NOMO-1 (cell line): ENCODE measurements around the gene SYAP1.
"Not testable (repeated sequence)": the region's sequence is repeated elsewhere in the genome, so short reads cannot be mapped to it uniquely, and the experiment has no call there.

Experiments used
- DNase-seq, 2 experiments: peaks; one replicate each; lab custom pipeline; 2025; ENCODE audit not compliant: unreplicated experiment in 2 of 2; lab: John Stamatoyannopoulos, UW

Gene SYAP1

DNA sequence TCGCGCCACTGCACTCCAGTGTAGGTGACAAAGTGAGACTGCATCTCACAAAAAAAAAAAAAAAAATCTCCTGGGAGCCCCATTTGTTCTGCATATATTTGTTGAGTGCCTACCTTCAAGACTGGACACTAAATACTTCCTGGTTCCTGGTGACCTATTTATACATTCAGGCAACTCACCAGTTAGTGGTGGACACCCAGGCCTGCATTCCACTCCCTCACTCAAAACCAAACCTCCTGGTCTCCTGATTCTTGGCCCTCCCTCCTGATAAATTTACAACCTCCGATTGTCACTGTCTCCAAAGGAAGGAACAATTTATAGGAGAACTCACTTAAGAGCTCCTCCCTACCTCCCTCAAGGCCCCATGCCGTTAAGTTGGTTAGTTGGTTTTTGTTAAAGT, 3.1 kb downstream of the SYAP1 start:
- no peak for DNase-seq

DNA sequence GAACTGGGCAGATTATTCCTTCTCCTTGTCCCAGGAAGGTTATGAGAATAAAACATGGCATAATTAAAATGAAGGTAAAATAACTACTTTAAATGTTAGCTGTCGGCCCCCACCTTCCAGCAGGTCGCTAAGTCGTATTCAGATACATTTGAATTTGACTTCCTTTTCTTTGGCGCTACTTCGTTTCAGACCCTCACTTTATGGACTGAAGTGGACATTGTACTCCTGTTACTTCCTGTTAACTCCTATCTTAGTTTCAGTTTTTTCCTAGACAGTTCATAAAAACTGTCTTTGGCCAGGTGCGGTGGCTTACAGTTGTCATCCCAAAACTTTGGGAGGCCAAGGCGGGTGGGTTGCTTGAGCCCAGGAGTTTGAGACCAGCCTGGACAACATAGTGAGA, 5.7 kb downstream of the SYAP1 start:
- no peak for DNase-seq

DNA sequence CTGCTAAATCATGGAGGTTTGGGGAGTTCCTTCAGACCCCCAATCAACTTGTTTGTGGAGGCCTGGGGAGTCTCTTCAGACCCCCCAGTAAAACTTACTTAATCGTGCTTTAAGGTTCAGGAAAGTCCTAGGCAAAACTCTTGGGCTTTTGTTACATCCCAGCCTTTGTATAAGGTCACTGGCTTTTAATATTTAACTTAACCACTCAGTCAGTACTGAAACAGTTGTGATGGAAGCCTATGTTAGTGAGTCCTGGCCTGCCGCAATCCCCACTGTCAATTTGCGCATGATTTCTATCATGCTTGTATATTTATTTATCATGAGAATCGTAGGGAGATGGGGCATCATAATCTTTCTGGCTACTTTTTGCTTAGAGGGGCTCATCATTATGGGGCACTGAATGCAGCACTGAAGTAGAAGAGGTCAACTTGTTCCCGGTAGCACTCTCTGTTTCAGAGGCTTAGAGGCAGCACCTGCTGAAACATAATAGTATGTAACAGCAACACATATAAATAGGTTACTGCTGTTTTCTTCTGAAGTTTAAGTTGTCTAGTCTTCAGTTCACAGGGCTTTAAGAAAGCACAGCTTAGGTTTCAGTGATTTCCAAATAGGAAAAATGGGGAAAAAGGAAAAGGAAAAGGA, 7.1 kb downstream of the SYAP1 start:
- not testable (repeated sequence) for DNase-seq

DNA sequence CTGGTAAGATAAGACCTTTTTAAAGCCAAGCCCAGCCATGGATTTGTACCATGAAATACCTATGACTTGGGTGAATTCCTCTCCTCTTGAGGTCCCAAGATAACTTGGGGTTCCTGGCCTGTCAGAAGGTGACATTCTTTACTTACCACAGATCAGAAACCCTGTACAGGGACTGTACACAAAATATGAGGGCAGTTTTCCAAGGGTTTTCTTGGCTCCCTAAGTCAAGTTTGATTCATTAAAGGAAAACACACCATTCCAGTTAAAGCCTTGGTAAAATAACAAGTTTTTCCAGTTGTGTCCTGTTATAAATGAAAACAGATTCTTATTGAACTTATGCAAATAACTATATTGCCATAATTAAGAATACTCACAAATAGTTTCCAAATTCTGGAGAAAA, 8.2 kb downstream of the SYAP1 start:
- no peak for DNase-seq

DNA sequence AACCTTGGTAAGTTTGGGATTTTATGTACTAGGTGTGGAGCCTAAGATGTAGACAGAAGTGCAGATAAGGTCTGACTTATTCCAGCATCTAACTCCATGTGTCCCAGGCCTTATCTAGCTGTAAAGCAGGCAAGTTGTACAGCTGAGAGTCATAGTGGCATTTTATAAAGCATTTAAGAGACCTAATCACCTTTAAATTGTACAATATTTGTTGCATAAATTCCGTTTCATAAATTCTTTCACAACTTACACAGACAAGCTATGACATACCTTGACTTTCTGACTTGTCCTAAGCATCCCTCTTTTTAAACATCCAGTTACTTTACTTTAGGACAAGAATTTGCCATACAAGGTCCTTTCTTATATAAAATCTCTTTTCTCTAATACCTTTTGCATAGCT, 11.0 kb downstream of the SYAP1 start:
- no peak for DNase-seq

DNA sequence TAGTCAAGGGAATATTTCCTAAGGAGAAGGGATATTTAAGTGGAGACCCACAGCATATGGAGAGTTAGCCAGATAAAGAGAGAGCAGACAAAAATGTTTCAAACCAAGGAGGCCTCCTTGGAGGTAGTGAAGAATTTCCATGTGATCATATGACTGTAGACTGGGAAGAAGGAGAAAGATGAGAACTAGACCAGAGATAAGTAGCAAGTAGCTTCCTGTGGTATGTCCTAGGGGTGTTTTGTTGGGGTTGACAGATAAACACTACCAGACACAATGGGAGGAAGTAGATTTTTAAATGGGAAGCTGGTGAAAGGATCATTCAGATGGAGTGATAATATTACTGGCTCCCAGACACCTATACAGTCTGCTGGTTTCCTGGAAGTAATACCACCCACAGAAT, 13.6 kb downstream of the SYAP1 start:
- DNase-seq, result no peak

DNA sequence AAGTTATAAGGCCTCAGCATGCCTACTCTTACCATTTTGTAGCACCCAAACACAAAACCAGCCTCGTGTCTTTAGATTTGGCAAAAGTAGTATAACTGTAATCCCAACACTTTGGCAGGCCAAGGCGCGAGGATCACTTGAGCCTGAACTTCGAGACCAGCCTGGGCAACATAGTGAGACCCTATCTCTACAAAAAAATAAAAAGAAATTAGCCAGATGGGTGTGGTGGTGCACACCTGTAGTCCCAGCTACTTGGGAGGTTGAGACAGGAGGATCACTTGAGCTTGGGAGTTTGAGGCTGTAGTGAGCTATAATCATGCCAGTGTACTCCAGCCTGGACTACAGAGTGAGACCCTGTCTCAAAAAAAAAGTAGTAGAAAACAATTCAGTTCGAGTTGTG, 17.6 kb downstream of the SYAP1 start:
- DNase-seq, result no peak

DNA sequence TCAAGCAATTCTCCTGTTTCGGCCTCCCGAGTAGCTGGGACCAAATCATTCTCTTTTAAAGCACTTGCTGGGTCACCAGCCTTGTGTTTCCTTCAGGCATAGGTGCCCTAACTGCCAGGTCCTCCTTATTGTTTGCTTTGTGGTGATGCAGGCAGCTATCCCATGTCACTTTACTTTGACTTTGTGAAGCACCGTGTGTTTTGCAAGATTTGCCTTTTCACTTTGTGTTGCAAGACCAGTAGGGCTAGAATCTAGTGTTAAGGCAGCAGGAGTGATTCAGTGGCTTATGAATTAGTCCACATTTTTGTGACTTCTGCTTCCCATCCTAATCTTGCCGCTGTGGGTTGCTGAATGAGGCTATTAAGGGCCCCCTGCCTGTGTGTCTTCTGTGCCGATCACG, 20.2 kb downstream of the SYAP1 start:
- DNase-seq, result peak; percentile 54 to 66

DNA sequence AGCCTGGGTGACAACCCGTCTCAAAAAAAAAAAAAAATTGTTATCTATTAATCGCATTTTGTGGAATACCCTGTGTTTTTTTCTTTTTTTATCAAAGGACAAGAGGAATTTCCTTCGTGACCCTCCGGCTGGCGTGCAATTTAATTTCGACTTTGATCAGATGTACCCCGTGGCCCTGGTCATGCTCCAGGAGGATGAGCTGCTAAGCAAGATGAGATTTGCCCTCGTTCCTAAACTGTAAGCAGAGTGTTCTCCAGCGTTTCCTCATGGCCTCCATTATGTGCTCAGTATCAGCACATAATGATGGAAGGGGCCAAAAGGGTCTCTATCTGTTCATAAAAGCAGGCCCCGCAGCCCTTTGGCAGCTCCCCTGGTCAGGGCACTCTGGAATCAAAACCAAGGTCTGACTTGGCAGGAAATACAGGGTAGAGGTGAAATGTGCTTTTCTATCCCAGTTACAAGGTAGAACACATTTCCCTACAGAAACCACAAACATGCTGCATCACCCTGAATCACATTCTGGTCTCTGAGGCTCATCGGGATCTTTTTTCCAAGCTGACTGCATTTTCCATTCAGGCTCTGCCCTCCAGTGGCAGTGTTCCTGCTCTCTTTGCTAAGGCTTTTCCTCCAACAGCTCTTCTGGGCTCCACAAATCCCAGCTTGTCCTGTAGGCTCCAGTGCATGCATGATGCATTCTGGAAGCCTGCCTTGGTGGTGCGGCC, 24.4 kb downstream of the SYAP1 start:
- DNase-seq, result no peak

DNA sequence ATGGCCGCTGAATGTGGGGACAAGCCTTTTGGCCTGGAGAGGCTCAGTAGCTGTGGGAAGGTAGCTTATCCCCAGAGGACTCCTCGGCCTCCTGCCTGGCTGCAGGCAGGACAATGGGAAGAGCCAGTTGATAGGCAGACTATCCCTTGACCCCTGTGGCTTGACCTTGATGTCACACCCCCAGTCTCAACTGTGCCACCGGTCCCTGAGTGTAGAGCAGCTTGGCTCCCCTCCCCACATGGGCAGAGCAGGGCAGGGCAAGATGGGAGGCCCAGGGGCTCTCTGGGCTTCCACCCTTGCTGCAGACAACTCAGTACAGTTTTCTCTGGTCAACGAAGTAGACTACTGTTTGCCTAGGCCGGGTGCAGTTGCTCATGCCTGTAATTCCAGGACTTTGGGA, 25.7 kb downstream of the SYAP1 start:
- DNase-seq, result no peak

DNA sequence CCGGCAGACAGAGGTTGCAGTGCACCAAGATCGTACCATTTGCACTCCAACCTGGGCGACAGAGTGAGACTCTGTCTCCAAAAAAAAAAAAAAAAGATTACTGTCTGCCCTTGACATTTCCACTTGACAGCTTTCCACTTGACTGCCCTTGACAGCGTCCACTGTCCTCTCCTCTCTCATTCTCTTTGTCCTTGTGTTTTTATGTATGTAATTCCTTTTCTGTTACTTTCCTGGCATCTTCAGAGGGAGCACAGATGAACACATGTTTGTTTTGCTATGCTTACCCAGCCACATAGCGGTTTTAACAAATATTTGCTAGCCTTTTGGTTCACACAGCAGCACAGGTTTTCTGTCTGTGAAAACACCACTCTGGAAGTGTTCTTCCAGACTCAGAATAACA, 26.2 kb downstream of the SYAP1 start:
- no peak for DNase-seq

DNA sequence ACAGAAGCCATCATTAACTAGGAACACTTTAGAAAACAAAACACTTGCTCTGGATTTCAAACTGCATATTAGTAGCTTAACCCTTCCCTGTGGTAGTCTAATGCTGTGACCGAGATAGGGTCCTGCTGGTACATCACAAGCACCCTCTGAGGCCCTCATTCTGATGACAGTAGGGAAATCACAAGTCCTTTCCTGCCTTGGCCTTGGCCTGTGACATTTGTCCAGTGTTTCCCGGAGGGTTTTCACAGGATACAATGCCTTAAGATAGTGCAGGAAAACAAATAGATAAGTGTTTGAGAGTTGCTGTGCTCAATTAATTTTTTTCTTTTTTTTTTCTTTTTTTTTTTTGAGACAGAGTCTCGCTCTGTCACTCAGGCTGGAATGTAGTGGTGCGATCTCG, 29.0 kb downstream of the SYAP1 start:
- no peak for DNase-seq

DNA sequence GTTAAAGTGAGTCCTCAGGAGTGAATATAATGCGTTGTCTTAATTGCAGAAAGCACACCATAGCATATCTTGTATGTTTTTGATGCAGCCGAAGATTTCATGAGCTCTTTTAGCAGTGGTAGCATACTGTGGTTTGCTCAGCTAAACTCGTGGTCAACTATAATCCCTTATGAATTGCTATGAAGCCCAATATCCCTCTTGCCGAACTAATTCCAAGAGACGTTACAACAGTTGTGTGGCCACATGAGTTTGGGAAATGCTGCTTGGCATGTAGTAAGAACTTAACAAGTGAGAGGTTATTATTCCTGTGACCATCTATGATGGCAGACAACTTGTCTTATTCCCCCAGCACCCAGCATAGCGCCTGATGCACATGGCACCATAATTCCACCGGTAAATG, 30.7 kb downstream of the SYAP1 start:
- DNase-seq, result no peak

DNA sequence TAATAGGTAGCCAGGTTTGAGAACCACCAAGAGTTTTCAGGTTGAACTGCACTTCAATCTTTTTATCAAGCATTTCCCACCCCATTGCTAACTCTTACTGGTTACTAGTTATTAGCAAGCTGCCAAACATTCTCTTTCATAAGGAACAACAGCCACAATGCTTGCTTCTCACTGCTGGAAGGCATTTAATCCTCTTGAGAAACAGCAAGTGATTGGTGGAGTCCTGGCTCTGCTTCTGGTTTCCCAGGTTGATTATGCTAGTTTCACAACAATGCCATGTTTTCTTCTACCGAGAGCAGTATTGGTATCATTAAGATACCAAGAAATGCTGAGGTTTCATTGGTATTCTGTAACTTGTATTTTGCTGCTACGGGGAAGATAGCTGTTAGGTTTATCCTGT, 34.6 kb downstream of the SYAP1 start:
- DNase-seq, result no peak

DNA sequence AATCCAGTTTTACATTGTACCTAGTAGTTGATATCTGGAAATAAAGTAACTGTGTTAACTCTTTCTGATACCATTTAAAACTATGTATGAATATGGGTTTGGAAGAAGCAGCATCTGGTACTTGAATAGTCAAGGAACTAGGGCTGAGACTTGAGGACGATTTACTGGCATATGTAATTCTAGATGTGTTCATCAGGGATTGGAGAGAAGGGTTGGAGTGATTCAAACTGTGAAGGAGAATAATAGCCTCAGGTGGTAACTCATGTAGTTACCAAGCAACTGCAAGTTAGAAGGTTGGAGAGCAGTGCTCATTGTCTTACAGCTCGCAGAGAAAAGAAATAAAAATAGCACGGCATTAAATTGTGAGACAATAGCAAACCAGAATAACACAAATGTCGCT, 37.3 kb downstream of the SYAP1 start:
- no peak for DNase-seq

DNA sequence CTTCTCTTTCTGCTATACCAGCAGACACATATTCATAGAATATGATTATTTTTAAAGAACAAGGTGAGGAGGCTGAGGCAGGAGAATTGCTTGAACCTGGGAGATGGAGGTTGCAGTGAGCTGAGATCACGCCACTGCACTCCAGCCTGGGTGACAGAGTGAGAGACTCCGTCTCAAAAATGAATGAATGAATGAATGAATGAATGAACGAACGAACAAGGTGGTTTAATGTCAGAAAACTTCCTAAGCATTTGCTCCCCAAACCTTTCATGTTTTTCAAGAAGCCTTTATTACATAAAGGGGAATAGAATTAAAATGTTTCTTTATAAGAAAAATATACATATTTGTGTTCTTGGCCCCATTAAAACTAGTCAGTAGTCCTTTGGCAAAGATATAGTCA, 42.1 kb downstream of the SYAP1 start:
- DNase-seq, result not testable (repeated sequence)

DNA sequence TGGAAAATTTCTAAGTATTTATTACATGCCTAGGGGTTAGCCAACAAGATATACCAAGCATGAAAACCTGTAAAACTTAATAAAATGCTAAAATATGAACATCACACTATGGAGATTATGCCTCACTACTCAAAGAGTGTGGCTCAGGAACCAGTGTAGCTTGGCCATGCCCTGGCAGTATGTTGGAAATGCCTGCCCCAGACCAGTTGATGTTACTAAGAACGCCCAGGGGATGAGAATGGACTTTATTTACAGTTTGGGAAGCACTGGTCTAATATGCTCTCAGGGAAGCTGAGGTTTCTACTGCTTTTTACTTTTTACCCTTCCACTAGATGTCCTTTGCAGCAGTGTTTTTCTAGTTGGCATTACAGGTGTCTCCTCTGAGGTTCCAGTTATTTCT, 43.2 kb downstream of the SYAP1 start:
- DNase-seq, result no peak

DNA sequence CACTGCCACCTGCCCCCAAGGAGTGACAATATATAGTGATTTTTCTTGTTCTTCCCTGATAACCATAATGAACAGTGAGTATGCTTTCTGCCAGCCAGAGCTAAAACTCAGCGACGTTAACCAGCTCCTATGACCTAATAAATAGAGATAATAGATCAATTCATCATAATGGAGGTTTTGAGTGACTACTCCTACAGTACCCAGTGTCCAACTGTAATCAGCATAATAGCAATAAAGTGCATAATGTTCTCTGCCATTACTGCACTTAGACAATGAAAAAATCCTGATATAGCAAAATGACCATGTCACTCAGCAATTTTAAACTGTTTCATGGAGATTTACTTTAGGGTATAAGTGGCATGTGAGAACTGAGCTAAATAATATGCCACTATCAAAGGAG, 46.2 kb downstream of the SYAP1 start:
- no peak for DNase-seq

DNA sequence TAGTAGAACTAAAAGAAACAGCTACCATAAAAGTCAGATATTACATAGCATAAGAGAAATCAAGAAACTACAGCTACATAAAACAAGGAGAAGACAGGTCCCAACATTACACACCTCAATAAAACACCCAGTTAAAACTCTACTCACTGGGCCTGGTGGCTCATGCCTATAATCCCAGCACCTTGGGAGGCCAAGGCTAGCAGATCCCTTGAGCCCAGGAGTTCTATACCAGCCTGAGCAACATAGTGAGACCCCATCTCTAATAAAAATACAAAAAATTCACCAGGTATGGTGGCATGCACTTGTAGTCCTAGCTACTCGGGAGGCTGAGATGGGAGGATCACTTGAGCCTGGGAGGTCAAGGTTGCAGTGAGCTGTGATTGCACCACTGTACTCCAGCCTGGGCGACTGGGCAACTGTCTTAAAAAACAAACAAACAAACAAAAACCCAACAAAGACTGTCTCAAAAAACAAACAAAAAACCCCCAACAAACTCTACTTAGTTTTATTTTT, 51.6 kb downstream of the SYAP1 start:
- no peak for DNase-seq

DNA sequence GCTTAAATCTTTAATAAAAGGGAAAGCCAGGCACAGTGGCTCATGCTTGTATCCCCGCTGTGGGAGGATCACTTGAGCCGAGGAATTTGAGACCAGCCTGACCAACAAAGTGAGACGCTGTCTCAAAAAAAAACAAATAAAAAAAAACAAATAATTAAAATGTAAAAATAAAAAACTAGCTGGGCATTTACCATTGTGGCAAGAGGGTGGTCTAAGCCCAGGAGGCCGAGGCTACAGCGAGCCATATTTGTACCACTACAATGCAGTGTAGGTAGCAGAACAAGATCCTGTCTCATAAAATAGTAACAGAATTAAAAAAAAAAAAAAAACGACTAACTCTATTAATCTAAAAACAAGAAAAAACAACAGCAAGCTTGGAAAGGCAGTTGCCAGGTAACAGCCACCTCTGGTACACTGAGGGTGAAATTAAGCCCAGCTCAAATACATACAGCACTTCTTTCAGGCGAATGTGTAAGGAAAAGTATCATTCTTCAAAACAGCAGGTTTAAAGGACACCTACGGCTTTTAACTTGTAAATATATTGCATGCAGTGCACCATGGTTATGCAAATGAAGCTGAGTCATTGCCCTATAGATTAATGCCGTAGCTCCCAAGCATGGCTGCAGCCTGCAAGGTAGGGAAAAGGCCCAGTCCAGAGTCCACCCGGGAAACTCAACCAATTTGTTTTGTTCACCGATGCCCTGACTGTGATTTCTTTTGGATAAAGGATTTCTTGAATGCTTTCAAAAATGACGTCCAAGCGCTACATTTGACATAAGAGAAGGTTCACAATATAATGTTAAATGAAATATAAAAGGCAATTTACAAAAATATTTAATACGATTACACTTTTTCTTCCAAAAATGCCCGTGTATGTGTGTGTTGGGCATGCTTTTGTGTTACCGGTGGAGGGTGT, 52.3 kb downstream of the SYAP1 start:
- DNase-seq, result no peak

DNA sequence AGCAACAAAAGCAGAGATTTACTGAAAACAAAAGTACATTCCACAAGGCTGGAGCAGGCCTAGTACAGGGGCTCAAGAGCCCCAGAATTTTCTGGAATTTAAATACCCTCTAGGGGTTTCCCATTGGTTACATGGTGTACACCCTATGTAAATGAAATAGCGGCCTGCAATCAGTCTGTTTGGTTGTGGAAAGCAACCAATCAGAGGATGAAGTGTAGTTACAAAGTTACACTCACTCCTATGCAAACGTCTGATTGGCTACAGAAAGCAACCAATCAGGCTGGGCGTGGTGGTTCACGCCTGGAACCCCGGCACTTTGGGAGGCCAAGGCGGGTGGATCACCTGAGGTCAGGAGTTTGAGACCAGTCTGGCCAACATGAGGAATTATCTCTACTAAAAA, 53.0 kb downstream of the SYAP1 start:
- DNase-seq, result no peak

DNA sequence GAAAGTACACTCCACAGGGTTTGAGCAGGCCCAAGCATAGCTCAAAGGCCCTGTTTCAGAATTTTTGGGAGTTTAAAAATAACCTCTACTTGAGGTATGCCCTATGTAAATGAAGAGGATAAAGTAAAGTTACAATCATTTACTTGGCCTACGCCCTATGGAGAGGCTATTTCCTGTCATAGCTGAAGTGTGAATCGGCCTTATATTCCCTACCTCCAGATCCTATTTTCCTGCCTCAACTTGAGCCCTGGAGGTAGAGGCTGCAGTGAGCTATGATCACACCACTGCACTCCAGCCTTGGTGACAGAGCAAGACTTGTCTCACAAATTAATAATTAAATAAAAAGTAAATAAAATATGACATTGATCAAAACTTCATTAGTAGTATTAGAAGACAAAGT, 55.3 kb downstream of the SYAP1 start:
- DNase-seq, result no peak
